Right kidney (tissue), 1 donor: ENCODE results near the gene ZNF503.
"Not testable (repeated sequence)": the region's sequence is repeated elsewhere in the genome, so short reads cannot be mapped to it uniquely, and the experiment has no call there.

Experiments
- DNase-seq: peaks from one replicate; pipeline ENCODE4 v3.0.0-alpha.2; 2016

ZNF503 gene

DNA sequence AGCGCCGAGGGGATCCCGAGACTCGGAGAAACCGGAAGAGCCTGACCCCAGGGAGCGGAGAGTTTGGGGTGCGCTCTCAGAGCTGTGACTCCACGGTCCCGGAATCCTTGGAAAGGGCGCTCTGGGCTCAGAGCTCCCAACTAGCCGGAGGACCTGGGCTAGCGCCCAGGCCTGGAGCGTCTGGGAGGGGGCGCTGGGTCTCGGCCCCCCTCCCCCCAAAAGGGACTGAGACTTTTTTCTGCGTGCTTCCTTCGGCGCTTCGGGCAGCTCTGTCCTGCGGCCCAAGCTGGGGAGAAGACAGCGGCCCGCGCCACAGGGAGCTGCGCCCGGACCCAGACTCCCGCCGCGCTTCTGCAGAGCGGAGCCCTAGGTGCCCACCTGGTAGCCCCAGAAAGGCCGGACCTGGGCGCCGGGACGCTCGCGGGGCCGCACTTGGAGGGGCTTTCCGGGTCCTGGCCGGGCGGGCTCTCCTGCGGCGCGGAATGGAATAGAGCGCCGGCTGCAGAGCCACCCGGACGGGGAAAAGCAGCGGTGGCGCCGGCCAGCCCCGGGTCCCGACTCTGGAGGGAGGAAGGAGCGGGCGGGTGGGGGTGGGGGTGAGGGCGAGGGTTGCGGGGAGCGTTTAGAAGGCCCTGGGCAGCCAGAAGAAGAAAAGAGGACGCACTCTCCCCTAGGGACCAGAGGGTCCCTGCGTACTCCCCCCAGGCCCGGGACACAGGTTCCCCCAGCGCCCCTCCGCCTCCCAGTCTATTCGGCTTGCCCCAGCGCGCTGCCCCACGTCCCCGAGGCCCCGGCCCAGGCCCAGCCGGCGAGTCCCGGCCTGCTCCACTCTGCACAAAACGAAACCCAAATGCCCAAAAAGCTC is 4.7 kb downstream of the ZNF503 start:
- peak; percentile 96 for DNase-seq

DNA sequence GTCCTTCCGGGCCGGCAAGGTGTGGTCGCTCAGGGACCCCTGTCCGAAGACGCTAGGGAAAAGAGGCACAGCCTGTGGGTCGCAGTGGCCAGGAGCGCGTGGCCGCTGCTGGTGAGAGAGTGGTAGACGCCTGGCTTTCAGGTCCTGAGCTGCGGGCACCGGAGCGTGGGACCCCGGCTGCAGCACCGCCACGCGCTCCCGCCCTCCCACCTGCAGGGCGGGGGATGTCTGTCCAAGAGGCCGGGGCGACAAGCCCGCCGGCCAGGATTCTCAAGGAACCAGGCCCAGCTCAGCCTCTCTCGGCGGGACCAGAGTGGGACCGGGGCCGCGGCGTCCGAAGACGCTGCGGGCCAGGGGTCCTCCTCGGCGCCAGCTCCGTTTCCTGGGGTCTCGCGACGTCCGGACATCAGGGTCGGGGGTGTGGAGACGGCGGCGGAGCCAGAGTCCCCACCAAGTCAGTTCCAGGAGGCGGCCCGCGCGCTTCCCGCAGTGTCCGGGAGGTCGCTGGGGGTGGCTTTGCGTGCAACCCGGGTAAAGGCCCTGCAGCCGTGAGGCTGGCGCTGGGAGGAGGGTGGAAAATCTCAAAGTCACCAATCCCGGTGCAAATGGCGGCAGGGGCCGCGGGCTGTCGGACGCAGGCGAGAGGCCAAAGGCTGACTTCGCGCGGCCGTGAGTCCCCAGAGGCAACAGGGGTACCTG is 5.5 kb downstream of the ZNF503 start:
- DNase-seq = peak; percentile 94

DNA sequence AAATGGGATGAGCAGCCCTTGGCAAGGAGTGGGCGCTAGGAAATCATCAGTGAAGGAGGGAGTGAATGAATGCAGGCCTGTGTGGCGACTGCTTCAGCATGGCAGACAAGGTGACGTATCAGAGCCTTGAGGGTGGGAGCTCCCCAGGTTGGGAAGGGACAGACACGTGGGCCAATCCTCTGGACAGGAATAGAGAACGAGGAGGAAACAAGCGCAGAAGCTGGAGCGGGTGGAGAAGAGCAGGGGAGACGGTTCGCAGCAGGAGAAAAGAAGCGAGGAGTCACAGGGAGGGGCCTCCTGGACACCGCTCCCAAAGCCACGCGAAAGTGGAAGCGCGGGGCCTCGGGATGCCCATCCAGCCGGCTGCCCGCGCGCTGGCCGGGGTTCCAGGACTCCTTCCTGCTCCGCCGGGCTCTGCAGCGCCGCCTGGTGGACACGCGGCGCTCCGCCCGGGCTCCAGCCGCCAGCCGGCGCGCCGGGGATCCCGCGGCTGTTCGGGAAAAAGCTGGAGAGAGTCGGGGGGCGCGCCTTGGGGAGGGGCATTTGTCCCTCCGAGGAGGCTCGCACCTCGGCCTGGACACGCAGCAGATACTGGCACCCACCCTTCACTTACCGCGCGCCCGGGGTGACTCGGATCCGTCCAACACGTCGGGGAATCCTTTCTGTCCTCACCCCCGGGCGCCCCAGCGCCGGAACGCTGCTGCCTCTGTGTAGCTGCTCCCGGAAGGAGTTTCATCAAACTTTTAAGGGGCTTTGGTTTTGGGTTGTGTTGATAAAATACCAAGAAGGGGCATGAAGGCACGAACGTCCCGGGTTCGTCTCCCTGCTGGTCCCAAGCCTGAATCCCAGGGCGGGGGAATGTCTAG is 6.3 kb downstream of the ZNF503 start:
- DNase-seq = peak; percentile 97

DNA sequence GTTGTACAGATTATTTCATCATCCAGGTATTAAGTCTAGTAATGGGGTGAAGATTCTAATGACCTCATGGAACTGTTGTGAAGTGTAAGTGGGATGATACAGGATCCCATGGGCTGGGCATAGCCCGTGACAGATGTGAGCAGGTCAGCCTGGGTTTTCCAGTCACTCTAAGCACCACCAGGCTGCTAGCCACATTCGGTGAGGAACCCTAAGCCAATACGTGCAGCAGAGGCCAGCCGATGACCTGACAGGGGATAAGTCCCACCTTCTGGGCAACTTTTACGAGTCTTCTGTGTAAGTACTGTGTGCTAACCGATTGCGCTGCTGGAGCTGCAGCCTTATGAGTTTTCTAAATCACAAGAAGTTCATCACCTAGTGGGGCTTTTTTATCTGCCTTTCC is 7.3 kb downstream of the ZNF503 start:
- DNase-seq = no peak

DNA sequence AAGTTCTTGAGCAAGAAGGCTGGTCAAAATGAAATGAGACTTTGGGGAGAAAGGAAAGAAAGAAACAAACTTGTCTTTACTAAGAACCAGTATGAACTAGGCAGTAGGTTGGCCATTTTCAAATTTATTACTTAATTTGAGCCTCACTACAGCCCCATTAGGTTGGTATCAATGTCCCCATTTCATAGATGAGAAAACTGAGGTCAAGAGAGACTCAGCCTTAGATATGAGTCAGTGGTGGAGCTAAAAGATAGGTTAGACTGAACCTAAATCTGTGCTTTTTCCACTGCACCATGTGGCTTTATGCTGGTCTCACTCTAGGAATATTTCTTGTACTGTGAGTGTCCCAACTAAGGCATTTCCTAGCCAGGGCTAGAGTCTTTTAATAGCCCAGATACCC is 8.8 kb downstream of the ZNF503 start:
- DNase-seq = no peak

DNA sequence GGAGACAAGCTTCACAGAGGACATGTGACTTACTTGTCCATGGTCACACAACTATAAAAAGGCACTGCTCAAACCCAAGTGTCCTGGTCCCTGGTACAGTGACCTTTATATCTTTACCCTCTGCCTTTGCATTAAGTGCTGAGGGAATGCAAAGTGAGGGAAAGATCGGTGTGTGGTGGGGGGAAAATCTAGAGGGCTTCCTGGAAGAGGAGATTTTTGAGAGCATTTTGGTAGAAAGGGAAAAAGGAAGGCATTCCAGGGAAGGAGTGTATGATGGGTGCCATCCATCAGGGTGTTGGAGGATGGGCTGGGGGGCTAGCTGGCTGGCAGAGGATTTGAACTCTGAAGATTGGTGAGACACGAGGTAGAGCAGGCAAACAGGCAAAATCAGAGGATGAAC is 9.3 kb downstream of the ZNF503 start:
- no peak for DNase-seq

DNA sequence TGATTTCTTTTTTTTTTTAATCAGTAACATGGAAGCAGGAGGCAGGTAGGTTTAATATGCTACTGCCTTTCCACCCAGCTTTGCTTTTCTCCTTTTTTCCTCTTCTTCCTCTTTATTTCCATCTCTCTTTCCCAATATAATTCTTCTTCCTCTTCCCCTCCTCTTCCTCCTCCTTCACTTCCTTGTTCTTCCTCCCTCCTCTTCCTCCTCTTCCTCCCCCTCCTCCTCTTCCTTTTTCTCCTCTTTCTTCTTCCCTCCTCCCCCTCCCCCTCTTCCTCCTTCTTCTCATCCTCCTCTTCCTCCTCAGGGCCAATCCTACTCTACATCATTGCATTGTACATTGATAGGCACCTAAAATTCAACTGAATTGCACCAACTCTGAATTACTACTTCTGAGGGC is 11.4 kb downstream of the ZNF503 start:
- DNase-seq = no peak

DNA sequence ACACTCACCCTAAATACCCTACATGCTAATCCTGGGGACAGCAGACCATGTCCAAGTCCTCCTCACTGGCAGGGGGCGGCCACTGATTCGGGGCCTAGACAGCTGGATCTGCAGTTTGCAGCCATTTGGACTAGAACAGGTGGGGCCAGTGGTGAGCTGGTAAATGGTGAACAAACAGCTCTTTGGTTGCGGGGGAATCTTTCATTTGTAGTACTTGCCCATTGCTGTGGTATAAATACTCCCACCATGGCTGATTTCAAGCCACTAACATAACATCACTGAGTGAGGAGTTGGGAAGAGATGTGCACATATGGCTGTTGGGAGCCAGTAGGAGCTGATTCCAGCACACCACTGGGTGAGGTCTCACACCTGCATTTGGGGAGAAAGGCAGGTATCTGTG is 13.5 kb downstream of the ZNF503 start:
- DNase-seq = no peak

DNA sequence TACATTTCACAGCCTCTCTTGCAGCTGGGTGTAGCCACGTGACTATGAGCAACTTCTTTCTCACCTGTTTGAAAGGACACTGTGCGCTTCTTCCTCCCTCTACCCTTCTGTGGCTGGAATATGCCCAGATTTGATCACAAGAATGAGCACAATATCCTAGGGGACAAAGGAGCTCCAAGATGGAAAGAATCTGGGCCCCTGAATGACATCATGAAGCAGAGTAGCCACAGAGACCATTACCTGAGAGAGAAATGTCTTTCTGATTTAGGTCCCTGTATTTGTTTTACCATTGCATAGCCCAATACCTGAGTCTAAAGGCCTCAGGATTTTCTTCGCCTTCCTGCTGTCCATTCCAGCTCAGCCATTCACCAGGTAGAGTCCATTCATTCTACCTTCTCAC is 15.4 kb downstream of the ZNF503 start:
- DNase-seq = no peak

DNA sequence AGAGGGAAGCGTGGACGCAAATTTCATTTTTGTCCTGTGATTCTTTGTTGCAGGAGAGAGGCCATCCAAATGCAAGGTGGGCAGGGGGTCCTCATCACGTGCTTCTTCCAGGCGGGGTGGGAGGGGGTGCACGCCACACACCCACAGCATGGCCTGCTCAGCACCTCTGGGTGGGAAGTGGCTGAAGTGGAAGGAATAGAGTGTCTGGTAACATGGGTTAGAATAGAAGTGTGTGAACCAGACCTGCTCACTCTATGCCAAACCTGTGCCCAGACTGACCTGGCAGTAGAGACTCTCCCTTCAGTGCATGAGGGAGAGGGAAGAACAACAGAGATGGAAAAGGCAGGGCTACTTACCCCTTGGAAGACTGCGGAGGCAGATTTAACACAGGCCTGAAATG is 21.7 kb downstream of the ZNF503 start:
- no peak for DNase-seq

DNA sequence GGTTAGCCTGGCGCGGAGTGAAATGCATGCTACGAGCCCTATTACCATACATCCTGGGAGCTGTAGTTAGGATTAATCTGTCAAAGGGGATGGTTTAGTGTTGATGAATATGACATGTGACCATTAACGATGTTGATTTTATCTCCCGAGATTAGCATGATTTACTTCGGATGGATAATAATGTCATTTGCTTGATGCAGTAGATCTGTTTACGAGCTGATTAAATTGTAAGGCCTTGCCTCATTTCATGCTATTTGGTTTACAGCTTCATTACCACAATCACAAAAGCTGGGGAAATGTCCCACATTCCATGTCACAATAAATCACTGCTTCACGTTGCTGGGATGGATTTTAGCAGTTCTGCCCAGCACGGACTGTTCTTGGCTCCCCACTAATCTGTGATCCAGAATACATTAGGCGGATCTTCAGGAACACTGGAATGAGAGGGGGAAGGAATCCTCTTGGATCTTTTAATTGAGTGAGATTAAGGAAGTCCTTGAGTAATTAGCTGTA is 22.3 kb downstream of the ZNF503 start:
- no peak for DNase-seq

DNA sequence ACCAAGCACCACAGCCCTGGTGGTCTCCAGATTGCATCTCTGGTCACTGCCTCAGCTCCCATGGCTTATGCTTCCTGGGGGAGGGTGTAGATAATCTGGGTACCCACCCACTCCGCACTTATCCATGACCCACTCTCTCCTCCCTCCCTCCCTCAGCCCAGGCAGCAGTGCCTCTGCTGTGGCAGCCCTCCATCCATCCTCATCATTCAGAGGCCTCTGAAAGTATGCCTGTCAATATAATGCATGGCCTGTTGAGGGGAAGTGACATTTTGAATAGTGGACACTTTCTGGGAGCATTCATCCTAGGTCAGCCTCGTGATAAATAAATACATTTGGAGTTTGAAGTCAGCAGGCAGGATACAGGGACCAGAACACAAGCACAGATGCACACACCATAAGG is 23.2 kb downstream of the ZNF503 start:
- DNase-seq = no peak

DNA sequence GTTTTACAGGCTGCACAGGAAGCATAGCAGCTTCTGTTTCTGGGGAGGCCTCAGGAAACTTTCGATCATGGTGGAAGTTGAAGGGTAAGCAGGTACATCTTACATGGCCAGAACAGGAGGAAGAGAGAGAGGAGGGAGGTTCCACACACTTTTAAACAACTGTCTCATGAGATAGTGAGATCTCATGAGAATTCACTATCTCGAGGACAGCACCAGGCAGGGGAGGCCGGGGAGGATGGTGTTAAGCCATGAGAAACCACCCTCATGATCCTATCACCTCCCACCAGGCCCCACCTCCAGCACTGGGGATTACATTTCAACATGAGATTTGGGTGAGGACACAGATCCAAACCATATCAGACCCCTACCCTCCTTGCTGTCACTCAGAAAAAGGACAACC is 23.7 kb downstream of the ZNF503 start:
- no peak for DNase-seq

DNA sequence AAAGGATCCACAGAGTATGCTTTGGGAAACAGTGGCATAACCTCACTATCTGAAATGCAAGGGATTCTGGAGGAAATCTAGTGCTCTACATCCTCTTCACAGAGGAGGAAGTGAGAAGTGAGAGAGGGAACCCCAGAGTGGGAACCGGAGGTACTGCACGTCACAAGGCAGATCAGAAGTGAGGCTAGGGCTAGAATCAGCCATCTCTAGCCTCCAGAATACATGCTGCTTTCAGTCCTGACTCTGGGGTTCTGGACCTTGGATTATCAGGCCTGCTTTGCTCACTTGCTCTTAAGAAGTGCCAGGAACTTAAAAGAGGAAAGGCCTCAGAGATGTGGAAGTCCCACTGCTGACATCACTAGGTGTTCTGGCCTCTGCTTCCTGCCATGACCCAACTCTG is 25.7 kb downstream of the ZNF503 start:
- DNase-seq = no peak

DNA sequence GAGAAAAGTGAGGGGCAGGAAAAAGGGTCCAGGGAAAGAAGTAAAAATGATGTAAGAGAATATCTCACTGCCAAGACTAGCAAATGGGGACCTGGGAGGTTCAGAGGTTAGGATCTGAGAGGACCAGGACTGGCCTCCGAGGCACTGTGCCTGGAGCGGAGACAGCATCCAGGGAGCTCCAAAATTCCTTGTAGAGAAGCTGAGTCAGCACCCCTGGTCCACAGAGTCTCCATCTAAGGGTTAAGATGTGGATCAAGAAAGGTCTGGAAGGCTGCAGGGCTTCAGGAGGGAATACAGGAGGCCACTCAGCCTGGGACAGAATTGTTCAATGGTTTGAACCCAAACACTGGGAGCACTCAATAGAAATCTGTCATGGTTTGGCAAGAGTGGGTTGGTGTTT is 30.6 kb downstream of the ZNF503 start:
- no peak for DNase-seq

DNA sequence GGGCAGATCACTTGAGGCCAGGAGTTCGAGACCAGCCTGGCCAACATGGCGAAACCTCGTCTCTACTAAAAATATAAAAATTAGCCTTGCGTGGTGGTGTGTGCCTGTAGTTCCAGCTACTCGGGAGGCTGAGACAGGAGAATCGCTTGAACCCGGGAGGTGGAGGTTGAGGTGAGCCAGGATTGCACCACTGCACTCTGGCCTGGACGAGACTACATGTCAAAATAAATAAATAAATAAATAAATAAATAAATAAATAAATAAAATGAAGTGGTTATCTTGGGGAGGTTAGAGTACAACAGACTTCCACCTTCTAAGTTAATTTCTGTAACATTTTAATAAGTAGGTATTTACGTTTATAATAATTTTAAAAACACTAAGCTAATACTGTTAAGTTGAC is 31.7 kb downstream of the ZNF503 start:
- not testable (repeated sequence) for DNase-seq

DNA sequence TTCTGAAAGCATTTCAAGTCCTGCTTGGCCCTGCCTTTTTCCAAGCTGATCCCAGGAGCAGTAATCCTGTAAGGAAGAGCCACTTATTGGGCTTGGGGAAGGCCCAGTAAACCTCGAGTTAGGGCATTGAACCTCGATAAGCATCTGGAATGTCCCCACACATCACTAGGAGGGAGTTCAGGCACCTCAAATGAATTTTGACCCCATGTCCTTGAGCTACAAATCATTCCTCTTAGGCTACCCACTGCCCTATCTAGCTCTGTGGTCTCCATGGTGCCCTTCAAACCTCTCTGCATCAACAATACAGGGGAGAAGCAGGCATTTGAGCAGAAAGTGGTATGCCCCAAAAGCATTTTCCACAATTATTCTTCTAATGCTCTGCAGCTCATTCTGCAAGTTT is 33.7 kb downstream of the ZNF503 start:
- no peak for DNase-seq

DNA sequence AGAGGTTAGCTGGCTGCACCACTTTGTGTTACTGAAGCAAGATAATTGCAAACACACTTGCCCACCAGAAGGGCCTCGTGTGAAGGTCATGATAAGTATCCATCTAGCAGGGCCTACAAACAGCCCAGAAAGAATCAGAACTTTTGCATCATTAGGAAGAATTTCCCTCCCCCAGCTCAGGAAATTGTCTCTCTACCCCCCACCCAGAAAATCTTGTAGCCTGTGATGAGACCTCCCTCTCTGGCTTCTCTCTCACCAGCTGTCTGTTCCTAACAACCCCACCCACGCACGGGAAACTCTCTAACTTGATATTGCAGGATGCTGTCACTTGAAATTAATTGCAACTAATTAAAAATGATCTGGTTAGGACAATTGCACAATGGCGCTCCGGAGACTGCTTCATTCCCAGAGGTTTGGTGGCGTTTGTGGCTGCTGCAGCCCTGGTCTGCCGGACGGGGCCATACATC is 34.5 kb downstream of the ZNF503 start:
- DNase-seq = peak; percentile 57

DNA sequence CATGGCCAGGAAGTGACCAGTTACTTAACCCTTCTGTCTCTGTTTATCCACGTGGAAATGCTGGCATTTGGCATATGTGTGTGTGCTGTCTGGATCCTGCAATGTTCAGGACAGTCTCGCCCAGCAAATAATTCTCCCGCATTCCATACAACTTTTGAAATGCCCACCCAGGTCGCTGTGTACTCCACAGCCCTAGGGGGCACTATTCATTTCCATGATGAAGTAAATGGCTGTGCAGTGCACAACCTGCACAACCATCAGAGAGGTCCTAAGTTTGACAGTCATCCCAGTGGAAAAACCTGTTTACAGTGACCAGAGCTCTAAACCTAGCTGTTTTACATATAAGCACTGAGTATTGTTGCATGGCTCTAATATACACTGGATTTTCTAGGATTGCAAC is 38.1 kb downstream of the ZNF503 start:
- DNase-seq = no peak

DNA sequence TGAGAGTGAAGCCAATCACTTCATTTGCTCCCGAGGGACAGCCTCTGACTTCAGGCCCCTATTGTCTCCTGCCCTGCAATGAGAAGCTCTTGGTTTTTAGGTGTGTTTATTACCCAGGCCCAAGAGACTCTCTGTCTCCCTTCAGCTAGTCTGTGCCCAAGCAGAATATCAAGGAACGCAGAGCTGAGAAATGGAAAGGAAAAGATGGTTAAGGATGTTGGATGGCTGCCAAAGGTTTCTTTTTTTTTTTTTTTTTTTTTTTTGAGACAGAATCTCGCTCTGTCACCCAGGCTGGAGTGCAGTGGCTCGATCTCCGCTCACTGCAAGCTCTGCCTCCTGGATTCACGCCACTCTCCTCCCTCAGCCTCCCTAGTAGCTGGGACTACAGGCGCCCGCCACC is 41.7 kb downstream of the ZNF503 start:
- not testable (repeated sequence) for DNase-seq

DNA sequence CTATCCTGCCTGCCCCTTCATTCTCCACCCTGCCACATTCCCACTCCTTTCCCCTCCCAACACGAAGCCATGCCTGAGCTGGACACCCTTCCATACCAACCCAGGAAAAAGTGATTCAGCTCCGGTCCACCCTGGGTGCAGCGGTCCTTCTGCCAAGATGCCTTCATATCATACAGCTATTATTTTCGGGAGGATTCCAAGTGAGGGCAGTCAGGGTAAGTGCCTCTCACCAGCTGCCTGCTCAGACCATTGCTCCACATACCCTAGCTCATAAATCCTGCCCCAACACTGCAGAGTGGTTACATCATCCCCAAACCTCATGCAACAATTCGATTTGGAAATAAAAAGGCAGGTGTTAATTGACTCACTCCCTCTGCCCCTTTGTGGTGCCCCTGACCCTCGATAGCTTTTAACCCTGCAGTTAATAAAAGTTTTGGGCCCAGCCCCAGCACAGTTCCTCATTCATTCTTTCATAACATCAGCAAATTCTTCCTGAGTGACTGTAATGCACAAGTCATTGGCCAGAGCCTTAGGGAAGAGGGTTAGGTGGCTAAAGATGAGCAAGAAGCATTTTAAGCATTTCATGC is 42.6 kb downstream of the ZNF503 start:
- no peak for DNase-seq

DNA sequence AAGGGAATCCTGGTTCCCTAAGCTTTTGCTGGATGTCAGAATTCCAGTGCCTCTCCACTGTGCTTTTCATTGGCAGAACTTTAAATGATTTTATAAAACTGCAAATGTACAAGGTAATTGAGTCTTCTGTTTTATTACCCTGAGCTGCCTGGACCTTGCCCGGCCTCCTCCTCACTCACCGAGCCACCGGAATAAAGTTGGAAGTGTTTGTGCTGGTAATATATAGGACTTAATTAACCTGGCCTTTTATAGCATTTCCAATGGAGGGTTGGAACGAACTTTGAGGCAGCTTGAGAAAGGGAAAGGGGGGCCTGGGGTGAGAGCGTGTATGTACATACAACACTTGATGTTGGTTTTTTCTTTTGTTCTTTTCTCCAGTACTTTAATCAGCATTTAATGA is 43.4 kb downstream of the ZNF503 start:
- DNase-seq = no peak
